Measurements from ENCODE around the gene APOD.

APOD gene

GRCh38 chr3:195571361-195571760 is 12.4 kb downstream of the APOD start:
- TF ChIP-seq, protein P1, sequence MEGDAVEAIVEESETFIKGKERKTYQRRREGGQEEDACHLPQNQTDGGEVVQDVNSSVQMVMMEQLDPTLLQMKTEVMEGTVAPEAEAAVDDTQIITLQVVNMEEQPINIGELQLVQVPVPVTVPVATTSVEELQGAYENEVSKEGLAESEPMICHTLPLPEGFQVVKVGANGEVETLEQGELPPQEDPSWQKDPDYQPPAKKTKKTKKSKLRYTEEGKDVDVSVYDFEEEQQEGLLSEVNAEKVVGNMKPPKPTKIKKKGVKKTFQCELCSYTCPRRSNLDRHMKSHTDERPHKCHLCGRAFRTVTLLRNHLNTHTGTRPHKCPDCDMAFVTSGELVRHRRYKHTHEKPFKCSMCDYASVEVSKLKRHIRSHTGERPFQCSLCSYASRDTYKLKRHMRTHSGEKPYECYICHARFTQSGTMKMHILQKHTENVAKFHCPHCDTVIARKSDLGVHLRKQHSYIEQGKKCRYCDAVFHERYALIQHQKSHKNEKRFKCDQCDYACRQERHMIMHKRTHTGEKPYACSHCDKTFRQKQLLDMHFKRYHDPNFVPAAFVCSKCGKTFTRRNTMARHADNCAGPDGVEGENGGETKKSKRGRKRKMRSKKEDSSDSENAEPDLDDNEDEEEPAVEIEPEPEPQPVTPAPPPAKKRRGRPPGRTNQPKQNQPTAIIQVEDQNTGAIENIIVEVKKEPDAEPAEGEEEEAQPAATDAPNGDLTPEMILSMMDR (IDR thresholded peaks at IDR 0.05; ENCODE audit: insufficient read depth, missing control alignments) = no peak
- no peak for FAIRE-seq
- DNase-seq (ENCODE audit: insufficient read length, low spot score) = no peak

GRCh38 chr3:195570912-195571311 is 12.8 kb downstream of the APOD start:
- DNase-seq (ENCODE audit: insufficient read length, low spot score) = no peak
- TF ChIP-seq, protein P1 (IDR thresholded peaks at IDR 0.05; ENCODE audit: insufficient read depth, missing control alignments) = no peak
- FAIRE-seq = no peak

GRCh38 chr3:195570344-195570743 is 13.4 kb downstream of the APOD start:
- TF ChIP-seq, protein P1 (IDR thresholded peaks at IDR 0.05; ENCODE audit: insufficient read depth, missing control alignments) = no peak
- DNase-seq (ENCODE audit: insufficient read length, low spot score) (no peak), FAIRE-seq (no peak)

- TF ChIP-seq, protein P1 (IDR thresholded peaks at IDR 0.05; ENCODE audit: insufficient read depth, missing control alignments) = no peak
- DNase-seq (ENCODE audit: insufficient read length, low spot score) (no peak), FAIRE-seq (no peak)
Observed at GRCh38 chr3:195568630-195569029, 15.1 kb downstream of the APOD start.

GRCh38 chr3:195566797-195567196 is 16.9 kb downstream of the APOD start:
- no peak for FAIRE-seq
- TF ChIP-seq, protein P1 (IDR thresholded peaks at IDR 0.05; ENCODE audit: insufficient read depth, missing control alignments) = no peak
- no peak for DNase-seq (ENCODE audit: insufficient read length, low spot score)

DNA sequence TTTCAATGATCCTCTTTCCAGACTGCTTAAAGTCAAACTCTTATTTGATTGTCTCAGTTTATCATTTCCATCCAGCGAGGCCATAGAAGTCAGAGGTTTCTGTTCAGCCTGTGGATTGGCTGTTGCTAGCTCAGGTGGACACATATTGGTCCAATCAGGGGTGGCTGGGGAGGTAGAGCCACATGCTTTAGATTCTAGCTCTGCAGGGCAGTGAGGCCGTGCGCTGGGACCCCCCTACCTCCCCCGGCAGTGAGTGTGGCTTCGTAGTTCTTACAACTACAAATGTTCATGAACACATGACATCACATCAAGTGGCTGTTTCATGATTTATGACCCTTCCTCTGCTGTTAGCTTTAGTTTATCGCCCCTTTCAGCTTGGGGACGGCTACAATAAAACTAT is 18.0 kb downstream of the APOD start:
- DNase-seq (ENCODE audit: insufficient read length, low spot score) (no peak), FAIRE-seq (no peak)
- TF ChIP-seq, protein P1 (IDR thresholded peaks at IDR 0.05; ENCODE audit: insufficient read depth, missing control alignments) = no peak

- DNase-seq (ENCODE audit: insufficient read length, low spot score) = no peak
- FAIRE-seq = no peak
- TF ChIP-seq, protein P1 (IDR thresholded peaks at IDR 0.05; ENCODE audit: insufficient read depth, missing control alignments) = no peak
Observed at GRCh38 chr3:195563317-195563716, 20.4 kb downstream of the APOD start.

Data from D721Med (cell line).